ENCODE measurements around the gene SIK2.
"Not testable (repeated sequence)": the region's sequence is repeated elsewhere in the genome, so short reads cannot be mapped to it uniquely, and the experiment has no call there.

Gene SIK2

DNA sequence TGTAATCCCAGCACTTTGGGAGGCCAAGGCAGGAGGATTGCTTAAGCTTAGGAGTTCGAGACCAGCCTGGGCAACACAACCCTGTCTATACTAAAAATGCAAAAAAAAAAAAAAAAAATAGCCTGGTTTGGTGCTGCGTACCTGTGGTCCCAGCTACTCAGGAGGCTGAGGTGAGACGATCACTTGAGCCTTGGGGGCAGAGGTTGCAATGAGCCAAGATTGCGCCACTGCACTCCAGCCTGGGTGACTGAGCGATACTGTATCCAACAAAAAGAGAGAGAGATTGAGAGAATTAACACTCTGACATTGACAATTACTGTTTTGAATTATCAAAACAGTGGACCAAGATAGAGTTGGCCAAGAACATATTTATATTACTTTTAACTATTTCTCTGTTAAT is 53.7 kb downstream of the SIK2 start:
- no peak for DNase-seq (ENCODE audit: low read depth)
- TF ChIP-seq, protein P1, sequence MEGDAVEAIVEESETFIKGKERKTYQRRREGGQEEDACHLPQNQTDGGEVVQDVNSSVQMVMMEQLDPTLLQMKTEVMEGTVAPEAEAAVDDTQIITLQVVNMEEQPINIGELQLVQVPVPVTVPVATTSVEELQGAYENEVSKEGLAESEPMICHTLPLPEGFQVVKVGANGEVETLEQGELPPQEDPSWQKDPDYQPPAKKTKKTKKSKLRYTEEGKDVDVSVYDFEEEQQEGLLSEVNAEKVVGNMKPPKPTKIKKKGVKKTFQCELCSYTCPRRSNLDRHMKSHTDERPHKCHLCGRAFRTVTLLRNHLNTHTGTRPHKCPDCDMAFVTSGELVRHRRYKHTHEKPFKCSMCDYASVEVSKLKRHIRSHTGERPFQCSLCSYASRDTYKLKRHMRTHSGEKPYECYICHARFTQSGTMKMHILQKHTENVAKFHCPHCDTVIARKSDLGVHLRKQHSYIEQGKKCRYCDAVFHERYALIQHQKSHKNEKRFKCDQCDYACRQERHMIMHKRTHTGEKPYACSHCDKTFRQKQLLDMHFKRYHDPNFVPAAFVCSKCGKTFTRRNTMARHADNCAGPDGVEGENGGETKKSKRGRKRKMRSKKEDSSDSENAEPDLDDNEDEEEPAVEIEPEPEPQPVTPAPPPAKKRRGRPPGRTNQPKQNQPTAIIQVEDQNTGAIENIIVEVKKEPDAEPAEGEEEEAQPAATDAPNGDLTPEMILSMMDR (conservative IDR thresholded peaks at IDR 0.05; ENCODE audit: low read length), result no peak

DNA sequence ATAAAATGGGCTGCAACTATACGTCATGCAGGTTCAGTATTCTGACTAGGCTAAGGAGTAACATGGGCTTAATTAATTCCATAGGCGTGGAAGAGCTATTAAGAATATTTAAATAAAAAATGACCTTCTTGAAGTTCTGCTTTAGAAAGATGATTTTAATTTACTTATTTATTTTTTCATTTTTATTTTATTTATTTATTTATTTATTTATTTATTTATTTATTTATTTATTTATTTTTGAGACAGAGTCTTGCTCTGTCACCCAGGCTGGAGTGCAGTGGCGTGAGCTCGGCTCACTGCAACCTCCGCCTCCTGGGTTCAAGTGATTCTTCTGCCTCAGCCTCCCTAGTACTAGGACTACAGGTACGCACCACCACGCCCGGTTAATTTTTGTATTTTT is 55.7 kb downstream of the SIK2 start:
- not testable (repeated sequence) for DNase-seq (ENCODE audit: low read depth); H3K4me3 ChIP-seq (ENCODE audit: low read length)

More for the DNA sequence above, 53.7 kb downstream of the SIK2 start:
- H3K4me3 ChIP-seq (ENCODE audit: low read length), result no peak overlapping the region

DNA sequence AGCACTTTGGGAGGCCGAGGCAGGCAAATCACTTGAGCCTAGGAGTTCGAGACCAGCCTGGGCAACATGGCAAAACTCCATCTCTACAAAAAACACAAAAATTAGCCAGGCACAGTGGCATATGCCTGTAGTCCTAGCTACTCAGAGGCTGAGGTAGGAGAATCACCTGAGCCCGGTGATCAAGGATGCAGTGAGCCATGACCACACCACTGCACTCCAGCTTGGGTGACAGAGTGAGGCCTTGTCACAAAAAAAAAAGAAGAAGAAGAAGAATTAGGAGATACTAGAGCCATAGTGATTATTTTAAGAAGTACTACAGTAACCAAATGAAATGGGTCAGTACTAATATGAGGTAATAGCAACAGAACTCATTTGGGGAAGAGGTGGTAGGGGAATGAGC is 56.2 kb downstream of the SIK2 start:
- not testable (repeated sequence) for DNase-seq (ENCODE audit: low read depth); H3K4me3 ChIP-seq (ENCODE audit: low read length)

DNA sequence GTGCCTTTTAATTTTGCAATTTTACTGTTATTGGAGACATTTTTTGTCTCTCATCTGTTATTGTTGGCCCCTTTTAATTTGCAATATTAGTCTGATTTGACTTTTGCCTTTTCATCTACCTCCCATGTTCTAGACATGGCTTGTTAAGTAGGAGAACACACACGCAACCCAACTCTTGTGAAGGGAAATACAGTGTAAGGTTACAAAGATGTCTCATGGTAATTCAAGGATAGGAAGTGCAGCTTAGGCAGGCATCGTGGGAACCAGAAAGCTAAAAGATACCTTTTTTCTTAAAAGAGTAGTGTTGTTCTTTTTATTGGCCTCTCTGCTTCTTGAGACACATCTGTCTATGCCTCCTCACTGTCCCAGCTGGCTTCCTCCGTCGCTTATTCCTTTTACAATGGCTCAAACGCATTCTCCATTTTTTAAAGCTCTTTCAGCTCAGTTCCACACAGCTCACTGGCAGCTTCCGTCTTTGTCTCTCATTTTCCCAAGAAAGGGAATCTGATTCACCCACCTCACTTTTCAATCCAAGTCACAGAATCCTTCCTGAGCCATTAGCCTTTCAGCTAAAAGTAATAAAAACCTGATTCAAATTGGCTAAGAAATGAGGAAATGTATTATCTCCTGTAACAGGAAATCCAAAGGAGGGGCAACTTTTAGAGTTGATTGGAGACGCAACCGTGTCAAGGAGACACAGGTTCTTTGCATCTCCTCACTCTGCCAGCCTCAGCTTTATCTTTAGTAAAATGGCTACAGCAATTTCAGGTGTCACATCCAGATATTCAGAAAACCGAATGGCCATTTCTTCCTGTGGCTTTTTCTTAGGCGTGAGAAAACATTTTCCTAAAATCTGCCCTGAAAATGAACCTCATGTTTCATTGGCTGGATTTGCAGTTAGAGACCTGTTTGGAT is 57.2 kb downstream of the SIK2 start:
- no peak overlapping the region for H3K4me3 ChIP-seq (ENCODE audit: low read length)
- TF ChIP-seq, protein P1 (conservative IDR thresholded peaks at IDR 0.05; ENCODE audit: low read length), result no peak
- DNase-seq (ENCODE audit: low read depth), result no peak

DNA sequence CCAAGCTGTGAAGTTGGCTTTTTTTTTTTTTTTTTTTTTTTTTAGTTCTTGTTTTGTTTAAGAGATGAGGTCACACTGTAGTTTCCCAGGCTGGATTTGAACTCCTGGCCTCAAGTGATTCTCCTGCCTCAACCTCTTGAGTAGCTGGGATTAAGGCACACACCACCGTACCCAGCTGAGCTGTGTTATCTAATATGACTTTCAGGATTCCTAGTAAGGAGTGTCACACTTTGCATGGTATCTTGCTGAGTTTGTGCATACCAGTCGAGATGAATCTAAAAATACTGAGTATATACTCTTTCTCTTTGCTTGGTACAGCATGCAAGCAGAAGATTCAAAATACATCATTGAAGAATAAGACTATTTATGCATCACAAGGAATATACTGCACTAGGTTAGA is 58.6 kb downstream of the SIK2 start:
- TF ChIP-seq, protein P1 (conservative IDR thresholded peaks at IDR 0.05; ENCODE audit: low read length), result no peak
- H3K4me3 ChIP-seq (ENCODE audit: low read length), result no peak overlapping the region
- DNase-seq (ENCODE audit: low read depth), result no peak

DNA sequence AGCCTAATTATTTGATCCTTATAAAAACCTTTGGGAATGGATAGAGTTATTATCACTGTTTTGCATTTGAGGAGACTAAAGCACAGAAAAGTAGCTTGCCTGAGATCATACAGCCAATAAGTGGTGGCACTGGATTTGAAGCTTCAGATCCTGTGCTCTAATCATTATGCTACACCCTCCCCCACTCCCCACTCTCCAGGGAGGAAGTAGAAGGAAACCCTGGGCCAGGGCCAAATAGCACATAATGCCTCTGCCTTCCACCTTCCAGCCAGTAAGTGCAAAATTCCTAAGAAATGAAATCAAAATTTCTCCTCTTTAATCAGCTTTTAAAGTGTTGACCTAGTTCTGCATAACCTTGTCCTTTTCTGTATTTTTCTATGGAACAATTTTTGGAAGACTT is 61.6 kb downstream of the SIK2 start:
- no peak overlapping the region for H3K4me3 ChIP-seq (ENCODE audit: low read length)
- DNase-seq (ENCODE audit: low read depth), result peak; percentile 27

DNA sequence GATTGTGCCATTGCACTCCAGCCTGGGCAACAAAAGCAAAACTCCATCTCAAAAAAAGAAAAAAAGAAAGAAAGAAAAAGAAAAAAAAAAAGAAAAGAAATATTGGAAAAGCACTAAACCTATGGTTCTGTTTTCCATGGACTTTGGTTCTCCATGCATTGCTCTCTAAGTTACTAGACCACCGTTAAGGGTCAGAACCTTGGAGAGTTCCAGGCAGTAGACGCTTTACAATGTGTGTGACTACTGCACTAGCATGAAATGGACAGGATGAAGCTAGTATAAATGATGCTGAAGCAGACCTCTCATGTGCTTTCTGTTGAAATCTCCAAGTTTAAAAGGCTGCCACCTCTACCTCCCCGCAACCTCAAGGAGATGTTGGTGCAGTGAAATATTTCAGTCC is 63.5 kb downstream of the SIK2 start:
- TF ChIP-seq, protein P1 (conservative IDR thresholded peaks at IDR 0.05; ENCODE audit: low read length), result no peak
- DNase-seq (ENCODE audit: low read depth), result peak; percentile 37
- no peak overlapping the region for H3K4me3 ChIP-seq (ENCODE audit: low read length)

More for the DNA sequence above, 61.6 kb downstream of the SIK2 start:
- TF ChIP-seq, protein P1 (conservative IDR thresholded peaks at IDR 0.05; ENCODE audit: low read length), result no peak

DNA sequence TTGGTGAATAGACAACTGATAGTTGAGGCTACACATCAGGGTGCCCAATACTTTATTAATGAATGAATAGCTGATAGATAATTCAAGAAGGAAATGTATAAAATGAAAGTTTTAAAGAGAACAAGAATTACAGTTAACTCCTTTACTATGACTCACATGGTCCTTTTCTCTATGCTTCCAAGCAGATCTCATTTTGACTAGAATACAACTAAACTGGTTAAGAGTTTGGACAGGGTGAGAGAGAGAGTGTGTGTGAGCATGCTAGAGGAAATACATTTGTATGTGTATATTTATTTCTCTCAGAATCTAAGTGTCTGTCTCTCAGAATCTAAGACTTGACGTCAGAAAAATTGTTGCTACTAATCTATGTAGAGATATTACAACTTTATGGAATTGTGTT is 66.7 kb downstream of the SIK2 start:
- H3K4me3 ChIP-seq (ENCODE audit: low read length), result no peak overlapping the region
- TF ChIP-seq, protein P1 (conservative IDR thresholded peaks at IDR 0.05; ENCODE audit: low read length), result no peak
- DNase-seq (ENCODE audit: low read depth), result no peak

Data from AG10803 (cell line).